ENCODE results near the gene CMIP.

GRCh38 chr16:81621496-81621895 is 176.9 kb downstream of the CMIP start:
- TF ChIP-seq POLR2A (IDR thresholded peaks at IDR 0.05) = no peak
- TF ChIP-seq CTCF (IDR thresholded peaks at IDR 0.05) = no peak

Data from Peyer's patch (tissue), 4 donors.